CD14-positive monocyte (primary cell): ENCODE measurements around the gene OGDHL. TPM values are rescaled to one million over a fixed set of nuclear protein-coding genes. Genes with fewer than 3 reads are reported as not detected.

ENCODE experiments used
- DNase-seq, 3 donors: peaks; one replicate each; pipeline ENCODE4 v3.0.0-alpha.2; 2011 to 2022
- H2AFZ ChIP-seq: 2 replicates; pipeline ENCODE4 v1.6.0; 2012; ENCODE audit warnings: mild to moderate bottlenecking, low read depth, low read length, inconsistent platforms; ENCODE audit not compliant: insufficient read depth, poor library complexity, severe bottlenecking
- H3K27ac ChIP-seq, 2 donors: 1 replicate in 1 of 2; 2 replicates in 1 of 2; pipeline ENCODE4 v1.5.1; 2012 to 2013; ENCODE audit warnings: low read length in 2 of 2, control low read depth in 1 of 2, inconsistent platforms in 1 of 2, low read depth in 1 of 2, mild to moderate bottlenecking in 1 of 2
- H3K27me3 ChIP-seq, 2 donors: one replicate each; pipeline versions ENCODE4 v1.6.0 to v1.6.1; 2011 to 2013; ENCODE audit warnings: low read length in 2 of 2; ENCODE audit not compliant: control insufficient read depth in 2 of 2, insufficient read depth in 2 of 2
- H3K36me3 ChIP-seq, 2 donors: replicated peaks in 1 of 2; 1 replicate in 1 of 2; 2 replicates in 1 of 2; pipeline versions ENCODE4 v1.5.1 to v1.6.1; 2012 to 2013; ENCODE audit warnings: low read length in 2 of 2, control low read depth in 1 of 2, inconsistent platforms in 1 of 2, mild to moderate bottlenecking in 1 of 2; ENCODE audit not compliant: insufficient read depth in 2 of 2, control insufficient read depth in 1 of 2
- H3K4me1 ChIP-seq, 2 donors: 1 replicate in 1 of 2; 2 replicates in 1 of 2; pipeline versions ENCODE4 v1.5.1 to v1.6.1; 2012 to 2013; ENCODE audit warnings: low read length in 2 of 2, control low read depth in 1 of 2, inconsistent platforms in 1 of 2, mild to moderate bottlenecking in 1 of 2, moderate library complexity in 1 of 2; ENCODE audit not compliant: insufficient read depth in 2 of 2, control insufficient read depth in 1 of 2
- H3K4me2 ChIP-seq: replicated peaks from 2 replicates; pipeline ENCODE3; 2012; ENCODE audit warnings: low read length, moderate library complexity, mild to moderate bottlenecking; ENCODE audit not compliant: poor library complexity, severe bottlenecking; ENCODE audit errors: extremely low read depth
- H3K4me3 ChIP-seq, 3 experiments: fragments of 200-600 bp in 1 of 3; sonication (generic) in 1 of 3; replicated peaks in 1 of 3; 1 replicate in 2 of 3; 2 replicates in 1 of 3; pipeline ENCODE4 v1.5.1; 2011 to 2013; ENCODE audit warnings: low read length in 3 of 3, mild to moderate bottlenecking in 3 of 3, control low read depth in 2 of 3, low read depth in 2 of 3, inconsistent platforms in 1 of 3, moderate library complexity in 1 of 3
- H3K79me2 ChIP-seq: 2 replicates; pipeline ENCODE4 v1.6.0; 2012; ENCODE audit warnings: mild to moderate bottlenecking, control low read depth, inconsistent platforms, low read length, moderate library complexity; ENCODE audit not compliant: insufficient read depth
- H3K9ac ChIP-seq: 2 replicates; pipeline ENCODE4 v1.6.0; 2017; ENCODE audit warnings: low read length, mild to moderate bottlenecking; ENCODE audit not compliant: insufficient read depth, poor library complexity, severe bottlenecking
- H3K9me3 ChIP-seq, 2 donors: replicated peaks in 1 of 2; 1 replicate in 1 of 2; 2 replicates in 1 of 2; pipeline versions ENCODE4 v1.5.1 to v1.6.1; 2012 to 2013; ENCODE audit warnings: low read length in 2 of 2, control low read depth in 1 of 2; ENCODE audit not compliant: control insufficient read depth in 1 of 2, insufficient read depth in 1 of 2
- H4K20me1 ChIP-seq: 2 replicates; pipeline ENCODE4 v1.6.0; 2012; ENCODE audit warnings: mild to moderate bottlenecking, low read length, control low read depth, moderate library complexity; ENCODE audit not compliant: insufficient read depth
- H3K27ac Mint-ChIP-seq, 7 donors: one replicate each; pipeline ENCODE4 v1.8.0; 2020; ENCODE audit warnings: mild to moderate bottlenecking in 7 of 7, mixed read lengths in 7 of 7, moderate library complexity in 6 of 7, inconsistent platforms in 2 of 7
- H3K27me3 Mint-ChIP-seq, 3 donors: one replicate each; pipeline ENCODE4 v1.8.0; 2021 to 2022; ENCODE audit warnings: low read depth in 3 of 3, mild to moderate bottlenecking in 3 of 3, mixed read lengths in 3 of 3, moderate library complexity in 3 of 3, inconsistent platforms in 1 of 3
- H3K36me3 Mint-ChIP-seq, 2 donors: one replicate each; pipeline ENCODE4 v1.8.0; 2020; ENCODE audit warnings: mixed read lengths in 2 of 2, inconsistent platforms in 1 of 2, mild to moderate bottlenecking in 1 of 2
- H3K4me1 Mint-ChIP-seq: one replicate; pipeline ENCODE4 v1.8.0; 2020; ENCODE audit warnings: mild to moderate bottlenecking, mixed read lengths
- H3K4me3 Mint-ChIP-seq, 2 donors: one replicate each; pipeline ENCODE4 v1.8.0; 2020; ENCODE audit warnings: mild to moderate bottlenecking in 2 of 2, mixed read lengths in 2 of 2, moderate library complexity in 1 of 2
- H3K9me3 Mint-ChIP-seq, 7 donors: one replicate each; pipeline ENCODE4 v1.8.0; 2020 to 2022; ENCODE audit warnings: mixed read lengths in 7 of 7, mild to moderate bottlenecking in 6 of 7, moderate library complexity in 6 of 7, inconsistent platforms in 2 of 7
- CTCF ChIP-seq: fragments of 200-600 bp; IDR thresholded peaks from one replicate; pipeline ENCODE4 v1.8.0; 2022; ENCODE audit warnings: antibody characterized with exemption, mild to moderate bottlenecking
- WGBS: methylation state at CpG from one replicate; pipeline ENCODE4 v1.1.5; 2013; ENCODE audit warnings: missing lambda C conversion rate; ENCODE audit not compliant: insufficient coverage; 5-methylcytosine and 5-hydroxymethylcytosine counted together
- intact Hi-C, 2 donors: fragments of 100-400 bp; cut with micrococcal nuclease; formaldehyde crosslinking; loops; one replicate each; pipeline versions ENCODE4 v1.15.0 to v1.15.1; 2023
- polyA plus RNA-seq, 3 donors: library from polyadenylated mRNA; depleted of rRNA in 1 of 3; unstranded in 2 of 3; stranded (reverse) in 1 of 3; fragments of 300-500 nt in 2 of 3; fragments of >200 nt in 1 of 3; fragmentation: Illumina TruSeq in 2 of 3; gene quantifications; 1 replicate in 2 of 3; 2 replicates in 1 of 3; pipeline ENCODE4 v1.2.3, GENCODE V29; 2012 to 2021

OGDHL gene
- polyA plus RNA-seq, 3 donors = not detected

GRCh38 chr10:49762566-49762877 is 399 bp upstream of the OGDHL start:
- peaks cover 27 to 48% (median 30%) of the 10 kb centered on the region in 3 donors for H3K27me3 Mint-ChIP-seq
- H3K27ac ChIP-seq = no peak overlapping the region
- no peaks in the 10 kb centered on the region for H3K79me2 ChIP-seq
- H3K9ac ChIP-seq = no peak overlapping the region
- peaks cover 0 to 7% (median 1%) of the 10 kb centered on the region in 7 donors for H3K9me3 Mint-ChIP-seq
- H3K9me3 ChIP-seq = peaks cover 0 to 10% of the 10 kb centered on the region in 2 donors
- no peak for DNase-seq
- no peaks in the 10 kb centered on the region for H4K20me1 ChIP-seq
- H3K4me3 ChIP-seq = peak overlapping the region in 1 of 3 experiments; percentile 60
- H3K27ac Mint-ChIP-seq = no peak overlapping the region
- H3K4me1 Mint-ChIP-seq = no peaks in the 10 kb centered on the region
- H3K27me3 ChIP-seq = peaks cover 10 to 38% of the 10 kb centered on the region in 2 donors
- no peak for TF ChIP-seq CTCF
- no peaks in the 10 kb centered on the region for H3K36me3 ChIP-seq
- intact Hi-C loops = no loop called here
- no peak overlapping the region for H2AFZ ChIP-seq
- H3K4me1 ChIP-seq = peaks cover 3 to 8% of the 10 kb centered on the region in 2 donors
- peak overlapping the region in 1 of 2 donors; percentile 74 for H3K4me3 Mint-ChIP-seq
- 20% methylated on average over 1 of the region's 4 CpGs for WGBS
- H3K4me2 ChIP-seq = peak overlapping the region; percentile 59
- no peaks in the 10 kb centered on the region for H3K36me3 Mint-ChIP-seq

GRCh38 chr10:49761201-49761788 is 828 bp downstream of the OGDHL start:
- Mint-ChIP-seq H3K27me3 (peaks cover 16 to 39% (median 23%) of the 10 kb centered on the region in 3 donors), H3K27ac (no peak overlapping the region), H3K9me3 (peaks cover 0 to 2% (median 0%) of the 10 kb centered on the region in 7 donors), H3K4me3 (peak overlapping the region in 1 of 2 donors; percentile 57), H3K36me3 (no peaks in the 10 kb centered on the region), H3K4me1 (no peaks in the 10 kb centered on the region)
- DNase-seq = no peak
- Histone ChIP-seq H3K79me2 (no peaks in the 10 kb centered on the region), H4K20me1 (no peaks in the 10 kb centered on the region), H3K4me2 (no peak overlapping the region), H3K9me3 (peaks cover 0 to 1% of the 10 kb centered on the region in 2 donors), H3K27ac (no peak overlapping the region), H2AFZ (no peak overlapping the region), H3K36me3 (no peaks in the 10 kb centered on the region), H3K9ac (no peak overlapping the region), H3K4me3 (peak overlapping the region in 1 of 3 experiments; percentile 60), H3K27me3 (peaks cover 0 to 27% of the 10 kb centered on the region in 2 donors), H3K4me1 (peaks cover 3 to 8% of the 10 kb centered on the region in 2 donors)
- TF ChIP-seq CTCF = no peak
- WGBS = 24% methylated on average over 16 of the region's 16 CpGs
- intact Hi-C loops = no loop called here
